ENCODE measurements around the gene TEX12.

TEX12 gene

GRCh38 chr11:112212290-112212689, 45.1 kb downstream of the TEX12 start:
- H3K27ac Mint-ChIP-seq: no peak overlapping the region
- no peaks in the 10 kb centered on the region for H3K9me3 Mint-ChIP-seq
- H3K4me1 Mint-ChIP-seq (ENCODE audit: low read depth): peaks cover 5% of the 10 kb centered on the region
- H3K4me3 Mint-ChIP-seq: no peak overlapping the region
- H3K27me3 Mint-ChIP-seq (ENCODE audit: low read depth): peaks cover 19% of the 10 kb centered on the region
- H3K36me3 Mint-ChIP-seq (ENCODE audit: low read depth): no peaks in the 10 kb centered on the region

DNA sequence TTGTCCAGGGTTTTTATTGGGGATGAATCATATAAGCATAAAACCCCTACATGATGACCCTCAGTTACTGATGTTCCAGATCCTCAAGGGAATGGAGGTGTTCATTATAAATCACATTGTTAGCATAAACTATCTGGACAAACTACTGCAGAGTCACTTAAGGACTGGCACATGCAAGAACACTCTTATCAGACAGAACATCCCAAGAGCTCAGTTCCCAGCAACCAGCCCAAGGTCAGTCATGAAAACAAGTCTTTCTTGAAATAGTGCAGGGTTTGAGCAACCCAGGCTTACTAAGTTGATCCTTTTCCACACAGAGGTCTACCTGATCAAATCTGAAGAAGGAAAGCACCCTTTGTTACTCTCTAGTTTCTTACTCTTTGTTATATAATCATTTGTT, 45.5 kb downstream of the TEX12 start:
- no peak overlapping the region for H3K4me3 Mint-ChIP-seq
- no peaks in the 10 kb centered on the region for H3K36me3 Mint-ChIP-seq (ENCODE audit: low read depth)
- peaks cover 5% of the 10 kb centered on the region for H3K4me1 Mint-ChIP-seq (ENCODE audit: low read depth)
- H3K27me3 Mint-ChIP-seq (ENCODE audit: low read depth): peaks cover 19% of the 10 kb centered on the region
- H3K27ac Mint-ChIP-seq: no peak overlapping the region
- H3K9me3 Mint-ChIP-seq: no peaks in the 10 kb centered on the region

DNA sequence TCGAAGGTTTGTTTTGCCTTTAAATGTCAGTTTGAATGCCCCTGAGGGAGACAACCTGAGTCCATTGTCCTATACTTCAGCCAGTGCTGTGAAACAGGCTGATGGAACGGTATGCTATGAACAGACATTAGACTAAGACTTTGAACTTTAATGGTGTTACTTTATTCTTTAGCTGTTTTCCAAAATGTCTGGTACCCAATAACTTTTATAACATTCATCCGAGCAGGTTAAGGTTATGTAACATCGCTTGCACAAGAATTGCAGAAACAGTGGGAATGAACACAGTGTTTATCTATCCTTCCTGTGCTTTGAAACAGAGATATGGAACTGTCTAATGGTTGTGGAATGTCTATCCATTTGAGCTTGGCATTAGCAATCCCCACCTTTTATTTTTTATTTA, 46.6 kb downstream of the TEX12 start:
- Mint-ChIP-seq H3K9me3 (no peaks in the 10 kb centered on the region), H3K4me1 (ENCODE audit: low read depth) (peaks cover 5% of the 10 kb centered on the region), H3K27me3 (ENCODE audit: low read depth) (peaks cover 13% of the 10 kb centered on the region), H3K4me3 (no peak overlapping the region), H3K27ac (no peak overlapping the region), H3K36me3 (ENCODE audit: low read depth) (no peaks in the 10 kb centered on the region)

DNA sequence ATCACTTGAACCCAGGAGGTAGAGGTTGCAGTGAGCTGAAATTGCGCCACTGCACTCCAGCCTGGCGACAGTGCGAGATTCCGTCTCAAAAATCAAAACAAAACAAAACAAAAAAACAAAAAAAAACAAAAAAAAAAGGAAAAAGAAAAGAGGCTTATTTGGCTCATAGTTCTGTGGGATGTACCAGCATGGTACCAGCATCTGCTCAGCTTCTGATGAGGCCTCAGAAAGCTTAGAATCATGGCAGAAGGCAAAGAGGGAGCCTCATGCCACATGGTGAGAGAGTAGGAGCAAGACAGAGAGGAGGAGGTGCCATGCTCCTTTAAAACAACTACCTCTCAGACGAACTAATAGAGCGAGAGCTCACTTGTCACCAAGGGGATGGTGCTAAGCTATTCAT, 48.4 kb downstream of the TEX12 start:
- Mint-ChIP-seq H3K36me3 (ENCODE audit: low read depth) (no peaks in the 10 kb centered on the region), H3K4me1 (ENCODE audit: low read depth) (peaks cover 11% of the 10 kb centered on the region), H3K27ac (no peak overlapping the region), H3K9me3 (no peaks in the 10 kb centered on the region), H3K4me3 (no peak overlapping the region), H3K27me3 (ENCODE audit: low read depth) (peaks cover 4% of the 10 kb centered on the region)

GRCh38 chr11:112216561-112217105, 49.5 kb downstream of the TEX12 start:
- no peaks in the 10 kb centered on the region for H3K36me3 Mint-ChIP-seq (ENCODE audit: low read depth)
- H3K27ac Mint-ChIP-seq: no peak overlapping the region
- peaks cover 9% of the 10 kb centered on the region for H3K4me1 Mint-ChIP-seq (ENCODE audit: low read depth)
- peaks cover 4% of the 10 kb centered on the region for H3K27me3 Mint-ChIP-seq (ENCODE audit: low read depth)
- no peaks in the 10 kb centered on the region for H3K9me3 Mint-ChIP-seq
- no peak overlapping the region for H3K4me3 Mint-ChIP-seq

DNA sequence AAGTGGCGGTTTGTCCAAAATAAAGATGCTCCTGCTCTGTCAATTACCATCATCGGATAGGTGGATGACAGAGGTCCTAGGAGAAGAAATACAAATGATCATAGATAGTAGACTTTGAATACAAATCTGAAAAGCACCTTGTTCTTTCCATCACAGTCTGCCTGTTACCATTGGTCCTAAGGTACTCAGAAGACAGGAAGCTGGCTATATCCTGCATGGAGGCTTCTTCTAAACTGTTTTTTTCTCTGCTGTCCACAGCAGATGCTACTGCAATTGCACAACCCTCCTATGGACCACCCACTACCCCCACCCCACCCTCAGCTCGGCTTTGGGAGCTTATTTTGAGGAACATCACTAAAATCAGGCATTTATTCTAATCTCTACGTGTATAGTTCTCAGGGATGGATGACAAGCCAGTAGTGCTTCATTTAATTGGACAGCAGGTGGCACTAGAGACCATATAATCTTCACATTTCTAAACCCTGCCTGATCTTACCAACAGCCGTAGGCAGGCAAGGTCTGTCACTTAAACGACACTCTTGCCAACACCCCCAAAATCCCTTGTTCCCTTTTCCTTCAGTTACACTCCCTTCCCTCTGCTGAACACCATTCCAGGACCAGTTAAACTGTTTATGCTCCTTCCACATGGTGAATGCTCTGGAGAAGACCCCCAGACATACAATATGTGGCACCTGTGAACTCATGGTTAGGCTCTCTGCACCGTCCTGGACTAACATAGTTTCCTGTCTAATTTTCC, 52.5 kb downstream of the TEX12 start:
- Mint-ChIP-seq H3K36me3 (ENCODE audit: low read depth) (no peaks in the 10 kb centered on the region), H3K27me3 (ENCODE audit: low read depth) (peaks cover 6% of the 10 kb centered on the region), H3K4me3 (no peak overlapping the region)

GRCh38 chr11:112221274-112221835, 54.2 kb downstream of the TEX12 start:
- Mint-ChIP-seq H3K27ac (no peak overlapping the region), H3K9me3 (no peaks in the 10 kb centered on the region), H3K4me3 (no peak overlapping the region), H3K36me3 (ENCODE audit: low read depth) (no peaks in the 10 kb centered on the region), H3K27me3 (ENCODE audit: low read depth) (peaks cover 6% of the 10 kb centered on the region), H3K4me1 (ENCODE audit: low read depth) (peaks cover 10% of the 10 kb centered on the region)

More for the DNA sequence above, 52.5 kb downstream of the TEX12 start:
- Mint-ChIP-seq H3K4me1 (ENCODE audit: low read depth) (peaks cover 10% of the 10 kb centered on the region), H3K27ac (no peak overlapping the region), H3K9me3 (no peaks in the 10 kb centered on the region)
